ENCODE results near the gene GFPT2.

GFPT2 gene

GRCh38 chr5:180297587-180298282 lies 55.4 kb downstream of the GFPT2 start:
- CTCF ChIA-PET = interaction anchor here (0.8 to 5.6 kb wide), 4 partner anchors 18 to 330 kb away, joined by 3 to 45 read pairs (median 4); no protein-coding TSS in a partner anchor
- no peak overlapping the region for H3K27ac ChIP-seq (ENCODE audit: extremely low read depth, low read depth, low read length)
- peaks cover 4 to 26% of the 10 kb centered on the region in 2 experiments; a peak in 2 of 3 replicates for H3K36me3 ChIP-seq (ENCODE audit: control insufficient read depth in 2 of 2, insufficient read depth in 1 of 2, low read length in 2 of 2)

GRCh38 chr5:180296771-180297170 lies 56.4 kb downstream of the GFPT2 start:
- ChIA-PET POLR2A (interaction anchor here (0.5 kb wide), 1 partner anchor 42 kb away, joined by 3 read pairs; no protein-coding TSS in a partner anchor), CTCF (interaction anchor here (0.7 to 5.6 kb wide), 5 partner anchors 19 to 331 kb away, joined by 3 to 47 read pairs (median 39); no protein-coding TSS in a partner anchor)
- H3K4me1 ChIP-seq (ENCODE audit: control insufficient read depth, insufficient read depth, low read length) = no peaks in the 10 kb centered on the region
- no peaks in the 10 kb centered on the region for H3K9me3 ChIP-seq (ENCODE audit: control insufficient read depth, insufficient read depth, low read depth, low read length)
- TF ChIP-seq ZNF350 (tag by site-specific recombination; IDR thresholded peaks at IDR 0.05) (no peak), MZF1 (tag by site-specific recombination; IDR thresholded peaks at IDR 0.05; ENCODE audit: borderline replicate concordance) (no peak), ZNF169 (tag by site-specific recombination; IDR thresholded peaks at IDR 0.05) (no peak), ZBTB8A (tag by site-specific recombination; IDR thresholded peaks at IDR 0.05) (no peak), ZNF202 (tag by site-specific recombination; IDR thresholded peaks at IDR 0.05; ENCODE audit: borderline replicate concordance) (no peak), ZNF792 (tag by site-specific recombination; IDR thresholded peaks at IDR 0.05) (no peak), SCRT1 (tag by site-specific recombination; IDR thresholded peaks at IDR 0.05; ENCODE audit: borderline replicate concordance) (no peak), ZIC2 (tag by site-specific recombination; IDR thresholded peaks at IDR 0.05) (no peak), ZNF704 (tag by site-specific recombination; IDR thresholded peaks at IDR 0.05) (no peak), ZNF514 (tag by site-specific recombination; IDR thresholded peaks at IDR 0.05) (no peak), ZNF660 (tag by site-specific recombination; IDR thresholded peaks at IDR 0.05) (no peak), ZNF747 (tag by site-specific recombination; IDR thresholded peaks at IDR 0.05) (no peak), ZNF266 (tag by site-specific recombination; IDR thresholded peaks at IDR 0.05; ENCODE audit: low read depth) (no peak), ZNF16 (tag by site-specific recombination; IDR thresholded peaks at IDR 0.05; ENCODE audit: low read depth) (no peak), ZSCAN18 (tag by site-specific recombination; IDR thresholded peaks at IDR 0.05) (no peak), ZNF610 (tag by site-specific recombination; IDR thresholded peaks at IDR 0.05; ENCODE audit: borderline replicate concordance) (no peak), ZNF629 (tag by site-specific recombination; IDR thresholded peaks at IDR 0.05) (no peak)
- TF ChIP-seq, protein P1, sequence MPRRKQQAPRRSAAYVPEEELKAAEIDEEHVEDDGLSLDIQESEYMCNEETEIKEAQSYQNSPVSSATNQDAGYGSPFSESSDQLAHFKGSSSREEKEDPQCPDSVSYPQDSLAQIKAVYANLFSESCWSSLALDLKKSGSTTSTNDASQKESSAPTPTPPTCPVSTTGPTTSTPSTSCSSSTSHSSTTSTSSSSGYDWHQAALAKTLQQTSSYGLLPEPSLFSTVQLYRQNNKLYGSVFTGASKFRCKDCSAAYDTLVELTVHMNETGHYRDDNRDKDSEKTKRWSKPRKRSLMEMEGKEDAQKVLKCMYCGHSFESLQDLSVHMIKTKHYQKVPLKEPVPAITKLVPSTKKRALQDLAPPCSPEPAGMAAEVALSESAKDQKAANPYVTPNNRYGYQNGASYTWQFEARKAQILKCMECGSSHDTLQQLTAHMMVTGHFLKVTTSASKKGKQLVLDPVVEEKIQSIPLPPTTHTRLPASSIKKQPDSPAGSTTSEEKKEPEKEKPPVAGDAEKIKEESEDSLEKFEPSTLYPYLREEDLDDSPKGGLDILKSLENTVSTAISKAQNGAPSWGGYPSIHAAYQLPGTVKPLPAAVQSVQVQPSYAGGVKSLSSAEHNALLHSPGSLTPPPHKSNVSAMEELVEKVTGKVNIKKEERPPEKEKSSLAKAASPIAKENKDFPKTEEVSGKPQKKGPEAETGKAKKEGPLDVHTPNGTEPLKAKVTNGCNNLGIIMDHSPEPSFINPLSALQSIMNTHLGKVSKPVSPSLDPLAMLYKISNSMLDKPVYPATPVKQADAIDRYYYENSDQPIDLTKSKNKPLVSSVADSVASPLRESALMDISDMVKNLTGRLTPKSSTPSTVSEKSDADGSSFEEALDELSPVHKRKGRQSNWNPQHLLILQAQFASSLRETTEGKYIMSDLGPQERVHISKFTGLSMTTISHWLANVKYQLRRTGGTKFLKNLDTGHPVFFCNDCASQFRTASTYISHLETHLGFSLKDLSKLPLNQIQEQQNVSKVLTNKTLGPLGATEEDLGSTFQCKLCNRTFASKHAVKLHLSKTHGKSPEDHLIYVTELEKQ (tag by site-specific recombination; IDR thresholded peaks at IDR 0.05; ENCODE audit: borderline replicate concordance) = no peak
- H3K27ac ChIP-seq (ENCODE audit: extremely low read depth, low read depth, low read length) = no peak overlapping the region
- H3K36me3 ChIP-seq (ENCODE audit: control insufficient read depth in 2 of 2, insufficient read depth in 1 of 2, low read length in 2 of 2) = peaks cover 4 to 20% of the 10 kb centered on the region in 2 experiments; a peak in 2 of 3 replicates
- no peak overlapping the region for H3K4me3 ChIP-seq (ENCODE audit: low read depth, low read length)

More at GRCh38 chr5:180297587-180298282, 55.4 kb downstream of the GFPT2 start:
- no peaks in the 10 kb centered on the region for H3K9me3 ChIP-seq (ENCODE audit: control insufficient read depth, insufficient read depth, low read depth, low read length)
- no peaks in the 10 kb centered on the region for H3K4me1 ChIP-seq (ENCODE audit: control insufficient read depth, insufficient read depth, low read length)
- POLR2A ChIA-PET = interaction anchor here (0.5 kb wide), 1 partner anchor 41 kb away, joined by 3 read pairs; no protein-coding TSS in a partner anchor
- TF ChIP-seq MEIS1 (CRISPR knock-in tag; IDR thresholded peaks at IDR 0.05; ENCODE audit: borderline replicate concordance) (no peak), ZNF26 (tag by site-specific recombination; IDR thresholded peaks at IDR 0.05) (no peak), GLI4 (tag by site-specific recombination; IDR thresholded peaks at IDR 0.05) (no peak), HOXA7 (CRISPR knock-in tag; IDR thresholded peaks at IDR 0.05; ENCODE audit: borderline replicate concordance) (no peak), ZNF433 (tag by site-specific recombination; IDR thresholded peaks at IDR 0.05; ENCODE audit: low read depth) (no peak), ZXDB (tag by site-specific recombination; IDR thresholded peaks at IDR 0.05) (no peak), ZNF580 (tag by site-specific recombination; IDR thresholded peaks at IDR 0.05) (no peak), ZNF221 (tag by site-specific recombination; IDR thresholded peaks at IDR 0.05; ENCODE audit: borderline replicate concordance) (no peak), KLF9 (tag by site-specific recombination; IDR thresholded peaks at IDR 0.05; ENCODE audit: low read depth) (no peak), SP2 (tag by site-specific recombination; IDR thresholded peaks at IDR 0.05) (no peak), ZNF600 (tag by site-specific recombination; IDR thresholded peaks at IDR 0.05) (no peak), ZBTB7A (tag by site-specific recombination; IDR thresholded peaks at IDR 0.05; ENCODE audit: low read depth) (no peak), TRIM28 (IDR thresholded peaks at IDR 0.05; ENCODE audit: borderline replicate concordance, low read length) (no peak)
- H3K4me3 ChIP-seq (ENCODE audit: low read depth, low read length) = no peak overlapping the region

All from HEK293 (cell line).